Breast epithelium (tissue), 4 donors: Measurements from ENCODE around the gene TRAF4. TPM values are rescaled to one million over a fixed set of nuclear protein-coding genes. Genes with fewer than 3 reads are reported as not detected.

Experiments
- DNase-seq, 2 donors: peaks; one replicate each; pipeline ENCODE4 v3.0.0-alpha.2; 2019; ENCODE audit warnings: low spot score in 2 of 2
- H3K27ac ChIP-seq, 2 donors: fragments of 200-600 bp; sonication (generic) in 1 of 2; one replicate each; pipeline ENCODE4 v1.5.1; 2016 to 2019; ENCODE audit warnings: mild to moderate bottlenecking in 1 of 2
- H3K27me3 ChIP-seq, 2 donors: fragments of 200-600 bp; sonication (generic) in 1 of 2; one replicate each; pipeline versions ENCODE4 v1.5.1 to v1.6.0; 2017 to 2019; ENCODE audit warnings: control low read depth in 1 of 2, mild to moderate bottlenecking in 1 of 2
- H3K36me3 ChIP-seq: fragments of 200-600 bp; one replicate; pipeline ENCODE4 v1.5.1; 2019
- H3K4me1 ChIP-seq, 2 donors: fragments of 200-600 bp; sonication (generic); one replicate each; pipeline ENCODE4 v1.5.1; 2016 to 2019; ENCODE audit warnings: control low read depth in 1 of 2
- H3K4me3 ChIP-seq, 3 donors: fragments of 200-600 bp; sonication (generic); 1 replicate in 2 of 3; 2 replicates in 1 of 3; pipeline ENCODE4 v1.5.1; 2016 to 2019; ENCODE audit warnings: mild to moderate bottlenecking in 3 of 3, moderate library complexity in 2 of 3
- H3K9me3 ChIP-seq, 2 donors: fragments of 200-600 bp; sonication (generic) in 1 of 2; one replicate each; pipeline ENCODE4 v1.5.1; 2016 to 2019; ENCODE audit warnings: control low read depth in 1 of 2
- CTCF ChIP-seq, 3 donors: fragments of 450-650 bp; IDR thresholded peaks; one replicate each; pipeline ENCODE4 v1.5.1; 2016 to 2017; ENCODE audit warnings: antibody characterized with exemption in 3 of 3, mild to moderate bottlenecking in 3 of 3, moderate library complexity in 3 of 3
- POLR2A ChIP-seq: fragments of 450-650 bp; IDR thresholded peaks from one replicate; pipeline ENCODE4 v1.6.1; 2016; ENCODE audit warnings: antibody characterized with exemption, mild to moderate bottlenecking, moderate library complexity
- POLR2AphosphoS5 ChIP-seq, 3 donors: sonication (generic); formaldehyde crosslinking; IDR thresholded peaks; one replicate each; pipeline ENCODE4 v1.6.1; 2017; ENCODE audit warnings: antibody characterized with exemption in 3 of 3
- intact Hi-C: fragments of 100-400 bp; cut with DNase I; formaldehyde crosslinking; loops from one replicate; pipeline ENCODE4 v1.15.1; 2023; ENCODE audit warnings: low total_unique reads
- total RNA-seq, 3 donors: library from RNA; depleted of rRNA; stranded (reverse); fragments of >200 nt; gene quantifications; one replicate each; pipeline ENCODE4 v1.1.0, GENCODE V29; 2016

The TRAF4 gene
- total RNA-seq, 3 donors from 2014 or later = 12.3 to 63.6 (median 48.9) TPM

GRCh38 chr17:28711723-28712031 lies 32.1 kb upstream of the TRAF4 start, which contains the start of gene PROCA1:
Gene PROCA1 (minus strand): TSS chr17:28711888. CDS start chr17:28711660, 228 bp downstream.
- Histone ChIP-seq H3K27ac (peak within 1 kb of the TSS; percentile 90 to 93), H3K36me3 (no peaks in the 10 kb centered on the region), H3K4me1 (peaks cover 0 to 8% of the 10 kb centered on the region in 2 donors), H3K27me3 (no peaks in the 10 kb centered on the region), H3K9me3 (no peaks in the 10 kb centered on the region), H3K4me3 (peak within 1 kb of the TSS; percentile 61 to 77 (median 76))
- no peak for TF ChIP-seq POLR2AphosphoS5 (IDR thresholded peaks at IDR 0.05)
- no peak for TF ChIP-seq POLR2A
- no peak for TF ChIP-seq CTCF (IDR thresholded peaks at IDR 0.05)
- intact Hi-C loops = no loop called here
- DNase-seq = no peak

GRCh38 chr17:28712032-28712704 lies 31.6 kb upstream of the TRAF4 start:
- no peak for DNase-seq
- TF ChIP-seq POLR2A (no peak), CTCF (IDR thresholded peaks at IDR 0.05) (no peak), POLR2AphosphoS5 (IDR thresholded peaks at IDR 0.05) (no peak)
- H3K27me3 ChIP-seq = no peaks in the 10 kb centered on the region
- no peaks in the 10 kb centered on the region for H3K9me3 ChIP-seq
- H3K27ac ChIP-seq = peak overlapping the region; percentile 90 to 93
- peak overlapping the region; percentile 61 to 77 (median 76) for H3K4me3 ChIP-seq
- intact Hi-C loops = no loop called here
- H3K4me1 ChIP-seq = peaks cover 0 to 10% of the 10 kb centered on the region in 2 donors
- H3K36me3 ChIP-seq = no peaks in the 10 kb centered on the region

GRCh38 chr17:28712705-28713415 lies 31.0 kb upstream of the TRAF4 start:
- Histone ChIP-seq H3K27me3 (no peaks in the 10 kb centered on the region), H3K27ac (no peak overlapping the region), H3K36me3 (no peaks in the 10 kb centered on the region), H3K4me1 (peaks cover 0 to 10% of the 10 kb centered on the region in 2 donors), H3K4me3 (no peak overlapping the region), H3K9me3 (no peaks in the 10 kb centered on the region)
- no peak for TF ChIP-seq POLR2AphosphoS5 (IDR thresholded peaks at IDR 0.05)
- no peak for TF ChIP-seq POLR2A
- no peak for TF ChIP-seq CTCF (IDR thresholded peaks at IDR 0.05)
- DNase-seq = no peak
- intact Hi-C loops = no loop called here

GRCh38 chr17:28714281-28714680 lies 29.5 kb upstream of the TRAF4 start:
- Histone ChIP-seq H3K4me1 (peaks cover 0 to 16% of the 10 kb centered on the region in 2 donors), H3K36me3 (no peaks in the 10 kb centered on the region), H3K27me3 (no peaks in the 10 kb centered on the region), H3K9me3 (no peaks in the 10 kb centered on the region), H3K27ac (no peak overlapping the region), H3K4me3 (no peak overlapping the region)
- intact Hi-C loops = no loop called here
- no peak for DNase-seq
- TF ChIP-seq POLR2A = no peak
- TF ChIP-seq POLR2AphosphoS5 (IDR thresholded peaks at IDR 0.05) = no peak
- TF ChIP-seq CTCF (IDR thresholded peaks at IDR 0.05) = no peak

- no peak for DNase-seq
- Histone ChIP-seq H3K36me3 (no peaks in the 10 kb centered on the region), H3K27ac (no peak overlapping the region), H3K27me3 (no peaks in the 10 kb centered on the region), H3K4me3 (no peak overlapping the region), H3K9me3 (no peaks in the 10 kb centered on the region), H3K4me1 (peaks cover 0 to 16% of the 10 kb centered on the region in 2 donors)
- intact Hi-C loops = no loop called here
- no peak for TF ChIP-seq POLR2AphosphoS5 (IDR thresholded peaks at IDR 0.05)
These were observed 28.6 kb upstream of the TRAF4 start for GRCh38 chr17:28715217-28715616.
